Activated T-helper 1 cell treated with anti-CD3 and anti-CD28 coated beads, Interleukin-12 subunit alpha, Interleukin-12 subunit beta, Interleukin-2, Interleukin-4 antibody, amounts not matched to agents 30 ng/mL and 10 ng/mL and 1 ng/mL, durations not matched to agents 14 hours and 24 hours and 36 hours (primary cell): ENCODE data around the gene MED12. TPM values are rescaled to one million over a fixed set of nuclear protein-coding genes. Genes with fewer than 3 reads are reported as not detected.
A peak's percentile ranks its signal among the peaks of the same experiment; 100 is the strongest.

ENCODE experiments used
- DNase-seq: peaks from one replicate; pipeline ENCODE4 v3.0.0; 2021; ENCODE audit warnings: low spot score
- H3K27ac Mint-ChIP-seq: one replicate; pipeline ENCODE4 v1.8.0; 2021; ENCODE audit warnings: mild to moderate bottlenecking, mixed read lengths
- H3K27me3 Mint-ChIP-seq: one replicate; pipeline ENCODE4 v1.8.0; 2022; ENCODE audit warnings: mild to moderate bottlenecking, moderate library complexity, mixed read lengths; ENCODE audit not compliant: insufficient read depth
- H3K36me3 Mint-ChIP-seq: one replicate; pipeline ENCODE4 v1.8.0; 2021; ENCODE audit warnings: low read depth, mixed read lengths
- H3K4me1 Mint-ChIP-seq: one replicate; pipeline ENCODE4 v1.8.0; 2021; ENCODE audit warnings: low read depth, mixed read lengths
- H3K4me3 Mint-ChIP-seq: one replicate; pipeline ENCODE4 v1.8.0; 2021; ENCODE audit warnings: mild to moderate bottlenecking, moderate library complexity, mixed read lengths
- H3K9me3 Mint-ChIP-seq: one replicate; pipeline ENCODE4 v1.8.0; 2021; ENCODE audit warnings: mixed read lengths
- intact Hi-C: fragments of 100-400 bp; cut with micrococcal nuclease; formaldehyde crosslinking; loops from one replicate; pipeline ENCODE4 v1.15.1; 2024
- total RNA-seq: library from RNA; stranded (reverse); gene quantifications from 2 replicates; pipeline ENCODE4 v1.2.3, GENCODE V29; 2022

The MED12 gene
- total RNA-seq, 1 donor from 2014 or later = 65.4 TPM

GRCh38 chrX:71191248-71191647 is 72.9 kb downstream of the MED12 start:
- Mint-ChIP-seq H3K27me3 (no peaks in the 10 kb centered on the region), H3K4me1 (peaks cover 27% of the 10 kb centered on the region), H3K4me3 (no peak overlapping the region), H3K27ac (peak overlapping the region; percentile 32), H3K9me3 (no peaks in the 10 kb centered on the region), H3K36me3 (peaks cover 12% of the 10 kb centered on the region)
- no peak for DNase-seq
- intact Hi-C loops = no loop called here

Other genes with a start within 250 kb of the MED12 start
- 0.12 TPM in 1 of 2 replicates, not detected in the other for gene TEX11, start 209.9 kb upstream of the MED12 start, total RNA-seq
- not detected in 2 replicates for gene SLC7A3, start 187.5 kb upstream of the MED12 start, total RNA-seq
- gene SNX12, start 50.3 kb upstream of the MED12 start, total RNA-seq = 47.9 and 51.9 TPM in 2 replicates
- 10.7 and 11.9 TPM in 2 replicates for gene FOXO4, start 22.7 kb upstream of the MED12 start, total RNA-seq
- 17.1 and 21.2 TPM in 2 replicates for gene CXorf65, start 11.9 kb upstream of the MED12 start, total RNA-seq
- 375 and 397 TPM in 2 replicates for gene IL2RG, start 7.0 kb upstream of the MED12 start, total RNA-seq
- 1.1 and 1.6 TPM in 2 replicates for gene NLGN3, start 26.2 kb downstream of the MED12 start, total RNA-seq
- not detected in 2 replicates for gene GJB1, start 104.6 kb downstream of the MED12 start, total RNA-seq
- 12.6 and 13.2 TPM in 2 replicates for gene ZMYM3, start 135.5 kb downstream of the MED12 start, total RNA-seq
- gene NONO, start 165.0 kb downstream of the MED12 start, total RNA-seq = 512 and 546 TPM in 2 replicates
- 4.9 and 7.0 TPM in 2 replicates for gene ITGB1BP2, start 183.2 kb downstream of the MED12 start, total RNA-seq
- 41.4 and 46.1 TPM in 2 replicates for gene TAF1, start 247.8 kb downstream of the MED12 start, total RNA-seq